Endothelial cell of umbilical vein (primary cell): ENCODE data around the gene MANEAL. TPM values are rescaled to one million over a fixed set of nuclear protein-coding genes. Genes with fewer than 3 reads are reported as not detected.

Experiments used
- BruUV-seq: library from RNA; stranded (reverse); fragments of 400-500 nt; replicated peaks from 2 replicates; lab custom pipeline; 2021; lab: Mats Ljungman, UMichigan
- CTCF ChIA-PET: fragments of 300-600, 350-600 bp; sonication (Branson Sonifier 250); formaldehyde crosslinking; loops from one replicate; lab custom pipeline; 2021; ENCODE audit warnings: antibody characterized with exemption, inconsistent platforms; lab: Charles Lee
- POLR2A ChIA-PET: fragments of 300-600, 350-600 bp; sonication (Branson Sonifier 250); formaldehyde crosslinking; loops from one replicate; lab custom pipeline; 2021; ENCODE audit warnings: antibody characterized with exemption, inconsistent platforms; lab: Charles Lee
- DNase-seq: peaks from one replicate; pipeline ENCODE4 v3.0.0-alpha.2; 2011; ENCODE audit warnings: low read depth, low spot score
- FAIRE-seq: peaks from 2 replicates; lab custom pipeline; 2011; peaks lifted over from hg19 to GRCh38; lab: Jason Lieb, UNC
- H2AFZ ChIP-seq: 2 replicates; pipeline ENCODE4 v1.6.0; 2012; ENCODE audit warnings: low read depth, low read length, control low read depth, inconsistent platforms
- H3K27ac ChIP-seq: 2 replicates; pipeline ENCODE4 v1.5.1; 2011; ENCODE audit warnings: low read depth, mild to moderate bottlenecking, control low read depth, low read length, moderate library complexity; ENCODE audit not compliant: insufficient read depth
- H3K27me3 ChIP-seq, 2 experiments: 2 replicates each; pipeline versions ENCODE4 v1.6.0 to v1.6.1; 2011; ENCODE audit warnings: low read length in 2 of 2, mixed read lengths in 1 of 2; ENCODE audit not compliant: control insufficient read depth in 2 of 2, insufficient read depth in 2 of 2
- H3K36me3 ChIP-seq, 2 experiments: 2 replicates in 1 of 2; 3 replicates in 1 of 2; pipeline ENCODE4 v1.5.1; 2011; ENCODE audit warnings: low read length in 2 of 2, mild to moderate bottlenecking in 1 of 2, moderate library complexity in 1 of 2; ENCODE audit not compliant: control insufficient read depth in 2 of 2, insufficient read depth in 2 of 2; ENCODE audit errors: extremely low read depth in 1 of 2
- H3K4me1 ChIP-seq: 3 replicates; pipeline ENCODE4 v1.5.1; 2011; ENCODE audit warnings: mild to moderate bottlenecking, low read length; ENCODE audit not compliant: control insufficient read depth, insufficient read depth; ENCODE audit errors: extremely low read depth
- H3K4me2 ChIP-seq: 2 replicates; pipeline ENCODE4 v1.6.1; 2011; ENCODE audit warnings: low read length, control low read depth, mixed read lengths; ENCODE audit not compliant: insufficient read depth
- H3K4me3 ChIP-seq, 3 experiments: fragments of 200-600 bp in 1 of 3; sonication (generic), shearing (Covaris generic) in 1 of 3; replicated peaks in 1 of 3; 2 replicates each; pipeline ENCODE4 v1.5.1; 2011 to 2016; ENCODE audit warnings: control low read depth in 3 of 3, low read length in 3 of 3, mild to moderate bottlenecking in 2 of 3, inconsistent platforms in 1 of 3, low read depth in 1 of 3, moderate library complexity in 1 of 3; ENCODE audit not compliant: insufficient read depth in 1 of 3
- H3K79me2 ChIP-seq: 2 replicates; pipeline ENCODE4 v1.6.0; 2012; ENCODE audit warnings: low read length, inconsistent platforms; ENCODE audit not compliant: control insufficient read depth, insufficient read depth
- H3K9ac ChIP-seq: replicated peaks from 2 replicates; pipeline ENCODE3; 2011; ENCODE audit warnings: low read length, control low read depth; ENCODE audit not compliant: insufficient read depth; ENCODE audit errors: extremely low read depth
- H3K9me1 ChIP-seq: replicated peaks from 3 replicates; pipeline ENCODE4 v1.6.0; 2011; ENCODE audit warnings: mild to moderate bottlenecking, low read length; ENCODE audit not compliant: control insufficient read depth, insufficient read depth; ENCODE audit errors: extremely low read depth
- H3K9me3 ChIP-seq: replicated peaks from 2 replicates; pipeline ENCODE4 v1.5.1; 2012; ENCODE audit warnings: low read length, inconsistent platforms; ENCODE audit not compliant: control insufficient read depth, insufficient read depth
- H4K20me1 ChIP-seq: replicated peaks from 2 replicates; pipeline ENCODE3; 2011; ENCODE audit warnings: mild to moderate bottlenecking, low read length; ENCODE audit not compliant: control insufficient read depth, insufficient read depth; ENCODE audit errors: extremely low read depth
- CTCF ChIP-seq, 2 donors: IDR thresholded peaks; 1 replicate in 1 of 2; 2 replicates in 1 of 2; pipeline ENCODE4 v1.5.1; 2011; ENCODE audit warnings: low read length in 2 of 2, mild to moderate bottlenecking in 2 of 2, moderate library complexity in 2 of 2, control low read depth in 1 of 2, inconsistent platforms in 1 of 2, low read depth in 1 of 2; ENCODE audit not compliant: insufficient read depth in 1 of 2; ENCODE audit errors: extremely low read depth in 1 of 2
- EZH2 ChIP-seq: IDR thresholded peaks from 2 replicates; pipeline ENCODE4 v1.6.1; 2012; ENCODE audit warnings: borderline replicate concordance, low read depth, mild to moderate bottlenecking, moderate library complexity, low read length, inconsistent platforms; ENCODE audit not compliant: severe bottlenecking
- FOS ChIP-seq: IDR thresholded peaks from 2 replicates; pipeline ENCODE4 v1.6.1; 2011; ENCODE audit warnings: mild to moderate bottlenecking, low read length, moderate library complexity, borderline replicate concordance; ENCODE audit not compliant: insufficient read depth
- GATA2 ChIP-seq: IDR thresholded peaks from 2 replicates; pipeline ENCODE4 v1.7.0; 2011; ENCODE audit warnings: low read depth, mild to moderate bottlenecking, moderate library complexity, mixed read lengths, low read length; ENCODE audit not compliant: insufficient read length, insufficient read depth
- JUN ChIP-seq: IDR thresholded peaks from 2 replicates; pipeline ENCODE4 v1.6.1; 2011; ENCODE audit warnings: borderline replicate concordance, low read depth; ENCODE audit not compliant: insufficient read length, insufficient read depth
- MYC ChIP-seq: IDR thresholded peaks from one replicate; pipeline ENCODE4 v1.6.1; 2011; ENCODE audit warnings: mild to moderate bottlenecking, low read depth, low read length
- POLR2A ChIP-seq: IDR thresholded peaks from 2 replicates; pipeline ENCODE4 v1.6.1; 2012; ENCODE audit warnings: low read depth, mild to moderate bottlenecking, control low read depth, low read length
- POLR2AphosphoS5 ChIP-seq: IDR thresholded peaks from 2 replicates; pipeline ENCODE4 v1.6.1; 2012; ENCODE audit warnings: low read depth, mild to moderate bottlenecking, control low read depth, low read length, moderate library complexity; ENCODE audit not compliant: insufficient read depth
- dilution Hi-C: fragments of 300-500 bp; cut with MboI; formaldehyde crosslinking; loops from one replicate; pipeline ENCODE4 v1.15.0; 2019; ENCODE audit warnings: low sequenced_read_pairs; ENCODE audit not compliant: extremely low pct_ligation_motif_present
- intact Hi-C: fragments of 100-400 bp; cut with micrococcal nuclease; formaldehyde crosslinking; loops from one replicate; pipeline ENCODE4 v1.10.0; 2022
- polyA plus RNA-seq, 4 experiments: library from polyadenylated mRNA; depleted of rRNA in 3 of 4; stranded (reverse) in 3 of 4; unstranded in 1 of 4; fragments of >200 nt; gene quantifications; 2 replicates each; pipeline versions ENCODE4 v1.2.1 to v1.2.3, GENCODE V29; 2011 to 2012; ENCODE audit warnings: missing spikeins in 1 of 4
- total RNA-seq: library from RNA; stranded (reverse); gene quantifications from 2 replicates; pipeline ENCODE4 v1.2.3, GENCODE V29; 2021
- TF ChIP-seq, protein P1 (sequence below): IDR thresholded peaks from 2 replicates; pipeline ENCODE4 v1.6.1; 2011; ENCODE audit not compliant: insufficient read depth, insufficient read length

MANEAL gene
- total and polyA plus RNA-seq, 2 donors (not counting 3 experiments of a cell fraction or from before 2014, with no cell fraction given) = 0.66 to 1.3 TPM

- H3K36me3 ChIP-seq = peaks cover 5 to 8% of the 10 kb centered on the region in 2 experiments
- H3K27me3 ChIP-seq = no peaks in the 10 kb centered on the region
- no peak for FAIRE-seq
- ChIA-PET CTCF (interaction anchor here (0.9 to 1.2 kb wide), 3 partner anchors 13 to 31 kb away, joined by 3 read pairs; partner anchors contain the start of gene MTF1), POLR2A (interaction anchor here (0.6 kb wide), 1 partner anchor 8 kb away, joined by 5 read pairs; no protein-coding TSS in a partner anchor)
- no peak for DNase-seq
- no peaks in the 10 kb centered on the region for H4K20me1 ChIP-seq
- H3K79me2 ChIP-seq = no peaks in the 10 kb centered on the region
- H2AFZ ChIP-seq = no peak overlapping the region
- H3K9me3 ChIP-seq = no peaks in the 10 kb centered on the region
- TF ChIP-seq, protein P1, sequence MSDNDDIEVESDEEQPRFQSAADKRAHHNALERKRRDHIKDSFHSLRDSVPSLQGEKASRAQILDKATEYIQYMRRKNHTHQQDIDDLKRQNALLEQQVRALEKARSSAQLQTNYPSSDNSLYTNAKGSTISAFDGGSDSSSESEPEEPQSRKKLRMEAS = no peak
- TF ChIP-seq MYC (no peak), POLR2A (no peak), POLR2AphosphoS5 (no peak), FOS (no peak), CTCF (IDR thresholded peaks at IDR 0.05; ENCODE audit: extremely low read depth in 1 of 2, insufficient read depth in 1 of 2, low read depth in 1 of 2, low read length in 2 of 2) (no peak), EZH2 (no peak), GATA2 (no peak), JUN (no peak)
- no peaks in the 10 kb centered on the region for H3K9me1 ChIP-seq
- no peak overlapping the region for H3K27ac ChIP-seq
- no peak overlapping the region for H3K4me3 ChIP-seq
- intact Hi-C loops (no loop called here), dilution Hi-C loops (no loop called here)
- H3K9ac ChIP-seq = no peak overlapping the region
- H3K4me2 ChIP-seq = no peak overlapping the region
- H3K4me1 ChIP-seq = no peaks in the 10 kb centered on the region
- no TSS peak for BruUV-seq
Observed at GRCh38 chr1:37828410-37829074, 34.9 kb downstream of the MANEAL start.
